OCI-LY3 (cell line): ENCODE data around the gene DHCR7.

Experiments
- H2AFZ ChIP-seq: fragments of 200-600, 300-600 bp; shearing (Covaris generic); 2 replicates; pipeline ENCODE4 v1.6.0; 2014; ENCODE audit warnings: antibody characterized with exemption, low read depth, low read length
- H3K27ac ChIP-seq: fragments of 200-600, 300-600 bp; sonication (generic); 2 replicates; pipeline ENCODE4 v1.5.1; 2014; ENCODE audit warnings: mild to moderate bottlenecking, low read length, moderate library complexity, mixed read lengths
- H3K27me3 ChIP-seq: fragments of 200-600, 300-600 bp; sonication (generic); 2 replicates; pipeline ENCODE4 v1.6.1; 2014; ENCODE audit warnings: low read depth, low read length, mixed read lengths
- H3K36me3 ChIP-seq: fragments of 200-600, 300-600 bp; sonication (generic); replicated peaks from 2 replicates; pipeline ENCODE3; 2014; ENCODE audit warnings: low read depth, low read length, mixed read lengths
- H3K4me1 ChIP-seq: fragments of 300-600, 200-600 bp; sonication (generic); 2 replicates; pipeline ENCODE4 v1.6.1; 2014; ENCODE audit warnings: low read length, mixed read lengths
- H3K4me2 ChIP-seq: fragments of 200-600, 300-600 bp; sonication (generic); 2 replicates; pipeline ENCODE4 v1.6.1; 2014; ENCODE audit warnings: low read length, mixed read lengths
- H3K4me3 ChIP-seq: fragments of 300-600, 200-600 bp; sonication (generic); 2 replicates; pipeline ENCODE4 v1.5.1; 2014; ENCODE audit warnings: antibody characterized with exemption, mild to moderate bottlenecking, low read length, moderate library complexity
- H3K79me2 ChIP-seq: fragments of 300-600, 200-600 bp; shearing (Covaris generic); 2 replicates; pipeline ENCODE4 v1.6.1; 2014; ENCODE audit warnings: mild to moderate bottlenecking, low read length, mixed read lengths
- H3K9ac ChIP-seq: fragments of 300-600, 200-600 bp; shearing (Covaris generic); 2 replicates; pipeline ENCODE4 v1.6.0; 2014; ENCODE audit warnings: mild to moderate bottlenecking, low read length, moderate library complexity
- H3K9me3 ChIP-seq: fragments of 200-600, 300-600 bp; shearing (Covaris generic); 2 replicates; pipeline ENCODE4 v1.6.1; 2014; ENCODE audit warnings: low read length, mixed read lengths; ENCODE audit not compliant: insufficient read depth
- H4K20me1 ChIP-seq: fragments of 200-600, 300-600 bp; sonication (generic); 2 replicates; pipeline ENCODE4 v1.6.1; 2016; ENCODE audit warnings: low read length, mixed read lengths; ENCODE audit not compliant: insufficient read depth
- EZH2phosphoT487 ChIP-seq: fragments of 200-600 bp; shearing (Covaris generic); IDR thresholded peaks from 2 replicates; pipeline ENCODE4 v1.6.1; 2018; ENCODE audit warnings: antibody characterized with exemption, mixed run types, low read depth
- TF ChIP-seq, protein P1 (sequence below): fragments of 200-600, 300-600 bp; sonication (generic); IDR thresholded peaks from 2 replicates; pipeline ENCODE4 v1.5.1; 2014; ENCODE audit warnings: antibody characterized with exemption, low read length, low read depth

The DHCR7 gene

DNA sequence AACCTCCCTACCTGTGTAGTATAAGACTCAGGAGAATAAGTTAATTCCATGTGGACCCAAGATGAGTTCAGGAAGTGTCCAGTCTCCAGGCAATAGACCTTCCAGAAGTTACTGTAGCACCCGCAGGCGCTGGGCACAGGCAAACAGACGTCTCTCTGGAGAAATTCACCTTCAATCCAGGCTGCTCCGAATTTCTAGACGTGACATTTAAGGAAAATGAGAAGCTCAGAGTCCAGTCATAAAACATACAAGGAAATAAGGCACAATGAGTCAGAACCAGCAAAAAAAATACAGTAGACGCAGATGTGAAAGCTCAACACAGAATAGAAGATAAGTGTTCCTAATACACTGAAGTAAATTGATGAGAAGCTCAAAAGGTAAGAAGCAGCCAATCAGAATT, 19.0 kb upstream of the DHCR7 start:
- H3K36me3 ChIP-seq, result peaks cover 20% of the 10 kb centered on the region
- TF ChIP-seq EZH2phosphoT487, result no peak
- TF ChIP-seq, protein P1, sequence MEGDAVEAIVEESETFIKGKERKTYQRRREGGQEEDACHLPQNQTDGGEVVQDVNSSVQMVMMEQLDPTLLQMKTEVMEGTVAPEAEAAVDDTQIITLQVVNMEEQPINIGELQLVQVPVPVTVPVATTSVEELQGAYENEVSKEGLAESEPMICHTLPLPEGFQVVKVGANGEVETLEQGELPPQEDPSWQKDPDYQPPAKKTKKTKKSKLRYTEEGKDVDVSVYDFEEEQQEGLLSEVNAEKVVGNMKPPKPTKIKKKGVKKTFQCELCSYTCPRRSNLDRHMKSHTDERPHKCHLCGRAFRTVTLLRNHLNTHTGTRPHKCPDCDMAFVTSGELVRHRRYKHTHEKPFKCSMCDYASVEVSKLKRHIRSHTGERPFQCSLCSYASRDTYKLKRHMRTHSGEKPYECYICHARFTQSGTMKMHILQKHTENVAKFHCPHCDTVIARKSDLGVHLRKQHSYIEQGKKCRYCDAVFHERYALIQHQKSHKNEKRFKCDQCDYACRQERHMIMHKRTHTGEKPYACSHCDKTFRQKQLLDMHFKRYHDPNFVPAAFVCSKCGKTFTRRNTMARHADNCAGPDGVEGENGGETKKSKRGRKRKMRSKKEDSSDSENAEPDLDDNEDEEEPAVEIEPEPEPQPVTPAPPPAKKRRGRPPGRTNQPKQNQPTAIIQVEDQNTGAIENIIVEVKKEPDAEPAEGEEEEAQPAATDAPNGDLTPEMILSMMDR, result no peak
- H3K79me2 ChIP-seq, result no peaks in the 10 kb centered on the region
- H3K9me3 ChIP-seq, result no peaks in the 10 kb centered on the region
- H2AFZ ChIP-seq, result no peak overlapping the region
- H3K4me3 ChIP-seq, result no peak overlapping the region
- H4K20me1 ChIP-seq, result 0 out of 2 replicates have a peak, but pooled peaks cover 3% of the 10 kb centered on the region
- no peaks in the 10 kb centered on the region for H3K27me3 ChIP-seq
- H3K9ac ChIP-seq, result no peak overlapping the region
- H3K4me2 ChIP-seq, result no peak overlapping the region
- no peaks in the 10 kb centered on the region for H3K4me1 ChIP-seq
- no peak overlapping the region for H3K27ac ChIP-seq

DNA sequence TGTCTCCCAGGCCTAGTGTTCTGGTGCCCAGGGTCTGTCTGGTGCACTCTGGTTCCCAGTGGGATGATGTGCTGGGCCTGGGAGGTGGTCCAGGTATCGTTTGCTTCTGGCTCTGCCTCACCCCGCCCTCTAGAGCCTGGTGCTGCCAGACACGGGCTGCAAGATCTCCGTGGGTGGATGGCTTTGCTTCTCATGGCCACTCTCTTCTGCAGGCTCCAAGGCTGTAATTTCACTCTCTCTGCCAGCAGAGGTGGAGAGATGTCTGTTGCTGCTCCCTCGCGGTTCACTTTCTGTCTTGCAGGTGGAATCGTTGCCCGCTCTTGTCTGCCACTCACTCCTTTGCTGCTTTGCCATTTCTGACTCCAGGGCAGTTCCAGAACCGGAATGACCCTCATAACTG, 18.2 kb upstream of the DHCR7 start:
- no peak overlapping the region for H3K4me2 ChIP-seq

DNA sequence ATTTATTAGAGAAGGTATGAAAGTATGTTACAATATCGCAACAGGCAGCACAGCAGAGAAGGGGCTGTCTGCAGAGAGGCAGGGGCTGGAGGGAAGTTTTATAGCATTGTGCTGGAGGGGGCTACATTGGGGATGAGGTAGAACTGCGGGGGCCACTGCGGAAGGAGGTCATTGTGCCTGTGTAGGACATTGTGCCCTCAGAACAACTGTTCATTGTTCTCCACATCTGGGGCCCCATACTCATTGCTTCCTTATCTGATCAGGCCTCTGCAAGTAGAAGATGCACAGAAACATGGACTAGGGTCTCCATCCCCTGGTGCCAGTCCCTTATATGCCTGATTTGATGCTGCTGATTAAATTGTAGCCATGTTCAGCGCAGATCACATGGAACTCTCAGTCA, 16.9 kb upstream of the DHCR7 start:
- H3K4me3 ChIP-seq, result no peak overlapping the region
- TF ChIP-seq EZH2phosphoT487, result no peak
- TF ChIP-seq, protein P1, result no peak
- H3K36me3 ChIP-seq, result peaks cover 30% of the 10 kb centered on the region
- no peaks in the 10 kb centered on the region for H3K27me3 ChIP-seq
- no peak overlapping the region for H3K4me2 ChIP-seq
- H3K4me1 ChIP-seq, result no peaks in the 10 kb centered on the region
- no peaks in the 10 kb centered on the region for H3K9me3 ChIP-seq
- no peaks in the 10 kb centered on the region for H3K79me2 ChIP-seq
- H3K27ac ChIP-seq, result no peak overlapping the region
- no peaks in the 10 kb centered on the region for H4K20me1 ChIP-seq
- H2AFZ ChIP-seq, result no peak overlapping the region
- no peak overlapping the region for H3K9ac ChIP-seq

More for the DNA sequence above, 18.2 kb upstream of the DHCR7 start:
- TF ChIP-seq EZH2phosphoT487, result no peak
- TF ChIP-seq, protein P1, result no peak
- no peaks in the 10 kb centered on the region for H3K27me3 ChIP-seq
- H3K4me3 ChIP-seq, result no peak overlapping the region
- H3K9me3 ChIP-seq, result no peaks in the 10 kb centered on the region
- H3K36me3 ChIP-seq, result peaks cover 20% of the 10 kb centered on the region
- no peak overlapping the region for H3K27ac ChIP-seq
- H3K9ac ChIP-seq, result no peak overlapping the region
- no peak overlapping the region for H2AFZ ChIP-seq
- 0 out of 2 replicates have a peak, but pooled peaks cover 3% of the 10 kb centered on the region for H4K20me1 ChIP-seq
- H3K4me1 ChIP-seq, result no peaks in the 10 kb centered on the region
- H3K79me2 ChIP-seq, result no peaks in the 10 kb centered on the region

DNA sequence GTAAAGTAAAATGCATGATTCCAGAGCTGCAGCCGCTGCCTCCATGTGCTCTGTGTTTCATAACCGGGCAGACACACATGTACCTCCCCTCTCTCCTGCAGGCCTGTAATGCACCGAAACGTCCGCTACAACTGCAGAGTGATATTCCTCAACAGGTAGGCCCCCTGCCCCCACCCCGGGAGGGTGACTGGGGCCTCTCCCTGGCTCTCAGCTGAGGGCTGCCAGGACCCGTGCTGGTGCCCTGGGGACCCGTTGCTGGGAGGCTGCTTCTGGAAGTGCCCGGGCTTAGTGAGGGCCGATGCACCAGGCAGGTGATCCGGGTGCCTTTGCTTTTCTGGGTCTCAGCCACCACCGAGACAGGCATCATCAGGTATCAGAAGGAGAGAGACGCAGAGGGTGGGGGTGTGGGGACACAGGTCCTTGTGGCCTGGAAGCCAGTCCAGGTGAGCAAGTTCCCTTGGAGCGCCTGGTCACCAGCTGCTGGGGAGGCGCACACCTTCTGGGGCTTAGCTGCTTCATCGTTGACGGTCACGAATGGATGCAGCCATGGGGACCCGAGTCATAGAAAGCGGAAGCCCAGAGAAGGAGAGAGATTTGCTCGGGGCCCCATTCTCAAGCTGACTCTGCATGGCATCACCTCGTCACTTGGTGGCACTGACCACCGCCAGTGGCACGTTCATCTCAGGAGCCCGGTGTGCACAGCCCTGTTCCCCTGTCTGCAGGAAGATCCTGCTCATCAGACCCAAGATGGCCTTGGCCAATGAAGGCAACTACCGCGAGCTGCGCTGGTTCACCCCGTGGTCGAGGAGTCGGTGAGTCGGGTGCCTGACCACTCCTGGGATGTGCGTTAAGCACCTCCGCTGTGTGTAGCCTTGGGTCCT, 15.4 kb upstream of the DHCR7 start:
- no peaks in the 10 kb centered on the region for H3K79me2 ChIP-seq
- H3K27ac ChIP-seq, result no peak overlapping the region
- no peaks in the 10 kb centered on the region for H4K20me1 ChIP-seq
- no peaks in the 10 kb centered on the region for H3K27me3 ChIP-seq
- H3K9ac ChIP-seq, result no peak overlapping the region
- H3K4me3 ChIP-seq, result no peak overlapping the region
- no peaks in the 10 kb centered on the region for H3K9me3 ChIP-seq
- no peaks in the 10 kb centered on the region for H3K4me1 ChIP-seq
- no peak overlapping the region for H2AFZ ChIP-seq
- TF ChIP-seq, protein P1, result no peak
- TF ChIP-seq EZH2phosphoT487, result no peak
- peaks cover 43% of the 10 kb centered on the region for H3K36me3 ChIP-seq
- no peak overlapping the region for H3K4me2 ChIP-seq
